SKM-1 (cell line): ENCODE results near the gene SLC27A1.

Source experiments
- DNase-seq: peaks from one replicate; lab custom pipeline; 2025; ENCODE audit not compliant: unreplicated experiment; lab: John Stamatoyannopoulos, UW

The SLC27A1 gene

GRCh38 chr19:17470068-17470841 lies at the start of gene SLC27A1:
Gene SLC27A1, plus strand, starts transcription at chr19:17470524. Its CDS starts 17 bp downstream, at chr19:17470541.
- peak; percentile 96 for DNase-seq

DNA sequence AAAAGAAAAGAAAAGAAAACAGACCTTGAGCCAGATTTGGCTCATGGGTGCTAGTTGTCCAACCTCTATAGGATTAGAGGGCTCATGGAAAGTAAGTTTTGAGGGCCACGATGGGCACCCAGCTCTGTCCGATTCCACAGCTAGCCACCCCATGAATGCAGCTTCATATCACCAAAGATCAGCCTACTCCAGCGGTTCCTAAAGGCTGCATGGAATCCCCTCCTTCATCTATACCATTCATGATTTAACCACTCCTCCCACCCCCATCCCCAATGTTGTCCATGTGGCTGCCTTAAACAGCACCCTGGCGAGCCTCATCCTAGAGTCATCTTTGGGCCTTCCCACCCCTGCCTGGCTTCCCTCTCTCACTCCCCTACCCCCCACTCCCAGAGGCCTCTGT lies 48.4 kb upstream of the SLC27A1 start:
- DNase-seq, result no peak

DNA sequence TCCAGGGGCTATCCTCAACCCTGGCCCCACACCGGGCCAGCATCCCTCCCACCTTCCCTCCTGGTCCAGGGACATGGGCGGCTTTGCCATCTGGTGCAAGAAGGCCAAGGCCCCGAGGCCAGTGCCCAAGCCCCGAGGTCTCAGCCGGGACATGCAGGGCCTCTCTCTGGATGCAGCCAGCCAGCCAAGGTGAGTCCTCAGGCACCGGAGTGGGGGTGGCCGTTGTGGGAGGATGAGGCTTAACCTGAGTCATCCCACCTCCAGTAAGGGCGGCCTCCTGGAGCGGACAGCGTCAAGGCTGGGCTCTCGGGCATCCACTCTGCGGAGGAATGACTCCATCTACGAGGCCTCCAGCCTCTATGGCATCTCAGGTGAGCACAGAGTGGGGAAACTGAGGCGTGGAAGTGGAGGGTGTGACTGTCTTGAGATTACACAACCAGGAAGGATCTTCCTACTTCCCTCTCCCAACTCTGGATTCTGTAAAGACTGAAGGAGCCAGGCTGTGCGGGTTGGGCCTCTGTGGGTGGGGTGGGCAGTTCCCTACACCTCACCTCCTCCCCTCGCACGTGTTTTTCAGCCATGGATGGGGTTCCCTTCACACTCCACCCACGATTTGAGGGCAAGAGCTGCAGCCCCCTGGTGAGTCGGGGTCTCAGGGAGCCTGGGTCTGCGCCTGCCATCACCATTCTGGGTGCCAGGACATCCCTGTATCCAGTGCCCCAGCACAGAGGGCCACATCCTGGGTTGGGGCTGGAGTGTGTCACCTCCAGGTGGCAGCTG lies 46.7 kb upstream of the SLC27A1 start:
- DNase-seq, result no peak

GRCh38 chr19:17424743-17425365 lies 45.5 kb upstream of the SLC27A1 start:
- DNase-seq, result no peak

GRCh38 chr19:17429641-17430113 lies 40.6 kb upstream of the SLC27A1 start:
- no peak for DNase-seq

DNA sequence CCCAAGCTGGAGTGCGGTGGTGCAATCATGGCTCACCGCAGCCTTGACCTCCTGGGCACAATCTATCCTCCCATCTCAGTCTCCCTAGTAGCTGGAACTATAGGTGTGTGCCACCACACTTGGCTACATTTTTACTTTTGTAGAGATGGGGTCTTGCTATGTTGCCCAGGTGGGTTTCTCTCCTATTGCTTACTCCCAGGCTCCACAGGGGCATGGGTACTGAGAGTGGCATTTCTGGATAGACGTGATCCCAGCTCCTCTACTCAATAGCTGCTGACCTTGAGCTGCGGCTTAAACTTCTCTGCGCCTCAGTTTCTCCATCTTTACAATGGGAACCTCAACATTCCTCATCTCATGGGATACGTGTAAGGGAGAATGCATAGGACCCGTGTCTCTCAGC lies 38.9 kb upstream of the SLC27A1 start:
- DNase-seq, result no peak

DNA sequence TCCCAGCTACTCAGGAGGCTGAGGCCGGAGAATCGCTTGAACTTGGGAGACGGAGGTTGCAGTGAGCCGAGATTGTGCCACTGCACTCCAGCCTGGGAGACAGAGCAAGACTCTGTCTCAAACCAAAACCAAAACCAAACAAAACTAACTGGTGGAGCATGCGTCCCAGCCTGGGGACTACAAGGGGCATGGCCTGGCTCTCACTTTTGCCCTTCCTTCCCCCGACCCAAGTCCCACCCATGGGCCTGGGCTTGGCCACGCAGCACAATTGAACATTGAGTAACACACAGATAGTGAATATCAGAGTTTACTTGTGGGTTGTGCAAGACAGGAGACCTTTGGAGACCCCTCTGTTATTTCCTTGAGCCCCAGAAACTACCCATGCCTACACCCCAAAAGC lies 35.1 kb upstream of the SLC27A1 start:
- no peak for DNase-seq

DNA sequence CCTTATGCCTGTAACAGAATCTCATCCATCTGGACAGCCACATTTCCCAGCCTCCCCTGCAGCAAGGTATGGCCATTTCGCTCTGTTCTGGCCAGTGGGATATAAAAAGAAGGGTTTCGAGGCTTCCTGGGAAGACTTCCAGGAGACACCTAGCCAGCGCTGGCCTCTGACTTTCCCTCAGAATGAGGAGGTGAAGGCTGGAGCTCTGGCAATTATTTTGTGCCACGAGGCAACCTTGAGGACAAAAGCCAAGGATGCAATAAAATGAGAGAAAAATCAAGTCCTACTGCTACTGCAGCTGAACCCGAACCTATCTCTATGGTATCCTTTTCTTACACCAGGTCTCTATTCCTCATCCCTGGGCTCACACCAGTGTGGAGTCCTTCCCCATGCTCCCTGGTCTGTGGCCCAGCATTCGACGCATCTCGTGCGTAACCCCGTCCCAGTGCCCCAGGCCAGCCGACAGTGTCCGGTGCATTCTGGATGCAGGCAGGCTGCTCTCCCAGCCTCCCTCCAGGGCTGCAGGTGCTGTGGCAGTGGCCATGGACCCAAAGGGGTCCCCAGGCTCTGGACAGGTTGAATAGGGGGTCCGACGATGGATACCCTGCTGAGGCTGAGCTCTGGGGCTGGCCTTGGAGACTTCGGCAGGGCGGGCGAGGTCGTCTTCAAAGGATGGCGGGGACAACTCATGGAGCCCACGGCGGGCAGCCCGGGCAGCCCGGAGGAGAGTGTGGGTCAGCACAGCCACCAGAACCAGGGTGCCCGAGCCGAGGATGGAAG lies 34.0 kb upstream of the SLC27A1 start:
- no peak for DNase-seq

DNA sequence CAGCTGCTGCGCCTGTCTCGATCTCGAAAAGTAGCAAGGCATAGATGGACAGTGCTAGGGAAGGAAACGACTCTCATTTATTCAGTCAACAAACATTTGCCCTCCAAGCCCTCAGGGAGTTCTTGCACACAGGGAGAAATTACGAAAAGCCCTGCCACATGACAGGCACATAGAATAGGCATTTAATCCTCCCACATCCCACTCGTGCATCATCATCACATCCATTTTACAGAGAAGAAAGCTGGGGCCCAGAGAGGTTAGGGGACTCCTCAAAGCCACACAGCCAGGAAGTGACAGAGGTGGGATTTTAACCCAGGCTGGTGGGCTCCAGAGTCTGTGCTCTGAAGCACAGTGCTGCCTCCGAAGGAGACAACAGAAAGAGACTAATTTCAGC lies 33.5 kb upstream of the SLC27A1 start:
- DNase-seq, result no peak

- peak; percentile 20 for DNase-seq
Measured at GRCh38 chr19:17441241-17442021, 28.9 kb upstream of the SLC27A1 start.

DNA sequence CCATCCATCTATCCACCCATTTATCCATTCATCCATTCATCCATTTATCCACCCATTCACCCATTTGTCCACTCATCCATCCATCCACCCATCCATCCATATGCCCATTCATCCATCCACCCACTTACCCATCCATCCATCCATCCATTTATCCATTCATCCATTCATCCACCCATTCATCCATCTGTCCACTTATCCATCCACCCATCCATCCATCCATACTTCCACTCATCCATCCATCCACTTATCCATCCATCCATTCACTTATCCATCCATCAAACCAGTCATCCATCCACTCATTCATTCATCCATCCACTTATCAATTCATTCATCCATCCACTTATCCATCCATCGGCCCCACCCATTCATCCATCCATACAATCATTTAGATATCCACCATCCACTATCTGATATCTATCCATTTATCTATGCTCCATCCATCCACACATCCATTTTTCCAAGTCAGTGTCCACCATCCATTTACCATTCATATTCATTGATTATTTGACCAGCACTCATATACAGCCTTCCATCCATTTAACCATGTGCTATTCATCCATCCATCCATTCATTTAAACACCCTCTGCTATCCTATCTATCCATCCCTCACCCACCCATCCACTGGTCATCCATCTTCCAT lies 24.7 kb upstream of the SLC27A1 start:
- no peak for DNase-seq

- no peak for DNase-seq
Measured at GRCh38 chr19:17447704-17448130, 22.6 kb upstream of the SLC27A1 start.

- no peak for DNase-seq
Measured at GRCh38 chr19:17448131-17448967, 22.0 kb upstream of the SLC27A1 start, which contains the start of gene TMEM221. Gene TMEM221, minus strand, starts transcription at chr19:17448668. Its CDS starts 206 bp downstream, at chr19:17448462.

GRCh38 chr19:17450264-17451075 lies 19.9 kb upstream of the SLC27A1 start:
- no peak for DNase-seq

GRCh38 chr19:17451820-17452219 lies 18.5 kb upstream of the SLC27A1 start:
- no peak for DNase-seq

DNA sequence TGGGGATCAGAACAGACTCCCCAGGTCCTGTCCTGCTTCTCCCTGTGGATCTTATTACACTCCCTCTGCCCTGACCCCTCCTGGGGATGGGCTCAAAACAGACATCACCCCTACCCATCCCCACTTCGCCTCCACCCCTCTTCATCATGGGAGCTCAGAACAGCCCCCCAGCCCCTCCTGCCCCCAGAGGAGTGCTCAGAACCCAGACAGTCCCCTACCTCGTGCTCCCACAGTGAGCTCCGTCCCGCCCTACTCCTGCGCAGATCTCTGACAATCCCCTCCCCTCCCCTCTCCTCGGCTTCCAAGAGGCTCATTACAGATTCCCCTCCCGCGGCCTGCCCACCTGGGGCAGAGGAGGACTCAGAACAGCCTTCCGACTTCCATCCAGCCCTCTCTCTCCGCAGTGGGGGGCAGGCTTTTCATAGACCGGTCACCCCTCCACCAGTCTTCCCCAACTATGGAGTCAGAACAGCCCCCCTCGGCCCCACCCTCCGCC lies 15.7 kb upstream of the SLC27A1 start:
- DNase-seq, result no peak

DNA sequence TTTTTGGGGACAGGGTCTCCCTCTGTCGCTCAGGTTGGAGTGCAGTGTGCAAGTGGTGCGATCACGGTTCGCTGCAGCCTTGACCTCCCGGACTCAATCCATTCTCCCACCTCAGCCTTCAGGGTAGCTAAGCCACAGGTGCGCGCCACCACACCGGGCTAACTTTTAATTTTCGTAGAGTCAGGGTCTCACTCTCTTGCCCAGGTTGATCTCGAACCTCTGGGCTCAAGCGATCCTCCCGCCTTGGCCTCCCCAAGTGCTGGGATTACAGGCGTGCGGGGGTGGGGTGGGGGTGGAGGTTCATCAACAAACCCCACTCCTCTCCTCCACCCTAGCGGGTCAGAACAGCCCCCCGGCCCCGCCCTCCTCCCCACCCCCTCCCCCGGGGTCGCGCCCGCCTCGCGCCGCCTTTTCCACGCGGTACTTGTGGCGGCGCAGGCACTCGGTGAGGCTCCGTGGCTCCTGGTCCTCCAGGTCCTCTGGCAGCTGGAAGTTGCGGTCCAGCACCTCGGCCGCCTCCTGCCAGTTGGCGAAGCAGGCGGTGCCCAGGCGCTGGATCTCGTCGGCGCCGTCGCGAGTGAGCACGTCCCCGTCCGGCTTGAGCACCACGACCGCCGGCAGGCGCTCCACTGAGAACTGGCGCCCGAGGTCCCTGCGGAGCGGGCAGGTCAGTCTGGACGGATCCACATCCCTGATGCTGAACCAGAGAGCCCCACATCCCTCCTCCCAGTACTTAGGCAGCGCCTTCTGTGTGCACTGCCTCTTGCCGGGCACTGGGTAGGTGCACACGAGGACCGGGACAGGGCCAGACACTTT lies 14.8 kb upstream of the SLC27A1 start:
- no peak for DNase-seq
